HFF-Myc (cell line): ENCODE data around the gene MICAL1.

Source experiments
- DNase-seq: peaks from one replicate; pipeline ENCODE4 v3.0.0-alpha.2; 2011; ENCODE audit warnings: low read depth; ENCODE audit errors: extremely low read depth
- H3K4me3 ChIP-seq: replicated peaks from 2 replicates; pipeline ENCODE4 v1.5.1; 2011; ENCODE audit warnings: low read depth, mild to moderate bottlenecking, control low read depth, low read length
- TF ChIP-seq, protein P1 (sequence below): IDR thresholded peaks from 2 replicates; pipeline ENCODE4 v1.5.1; 2012; ENCODE audit warnings: mild to moderate bottlenecking, low read depth, low read length, control low read depth; ENCODE audit errors: missing control alignments

The MICAL1 gene

DNA sequence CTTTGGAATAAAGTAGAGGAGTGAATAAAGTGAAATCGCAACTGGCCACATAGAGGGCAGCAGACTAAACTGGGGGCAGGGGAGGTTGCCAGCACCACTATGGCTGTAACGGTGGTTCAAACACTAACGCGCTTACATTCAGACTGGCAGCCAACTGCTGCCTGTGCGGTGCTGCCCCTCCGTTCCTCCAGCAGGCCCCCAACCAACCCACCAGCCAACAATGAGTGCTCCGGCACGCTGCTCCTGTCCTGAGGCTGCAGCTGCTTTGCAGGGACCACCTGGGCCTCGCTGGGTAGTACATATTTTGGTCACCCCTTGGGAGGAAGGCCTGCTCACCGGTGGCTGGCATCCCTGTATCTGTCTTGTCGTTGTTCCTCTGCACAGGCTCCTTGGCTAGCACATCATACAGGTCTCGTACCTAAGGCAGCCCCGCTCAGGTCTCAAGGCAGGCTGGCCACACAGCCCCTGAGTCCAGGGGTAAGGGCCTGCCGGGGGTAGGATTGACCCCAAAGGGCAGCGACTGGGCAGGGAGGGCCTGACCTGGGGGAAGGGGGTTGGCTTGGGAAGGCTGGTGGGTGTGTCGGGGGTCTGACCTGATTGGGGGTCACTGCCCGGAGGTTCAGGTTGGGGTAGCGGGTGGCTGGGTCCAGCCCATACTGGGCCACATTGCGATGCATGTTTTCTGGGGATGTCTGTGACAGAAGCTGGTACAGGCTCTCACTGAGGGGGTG, 6.3 kb downstream of the MICAL1 start:
- H3K4me3 ChIP-seq, result no peak overlapping the region
- no peak for DNase-seq
- TF ChIP-seq, protein P1, sequence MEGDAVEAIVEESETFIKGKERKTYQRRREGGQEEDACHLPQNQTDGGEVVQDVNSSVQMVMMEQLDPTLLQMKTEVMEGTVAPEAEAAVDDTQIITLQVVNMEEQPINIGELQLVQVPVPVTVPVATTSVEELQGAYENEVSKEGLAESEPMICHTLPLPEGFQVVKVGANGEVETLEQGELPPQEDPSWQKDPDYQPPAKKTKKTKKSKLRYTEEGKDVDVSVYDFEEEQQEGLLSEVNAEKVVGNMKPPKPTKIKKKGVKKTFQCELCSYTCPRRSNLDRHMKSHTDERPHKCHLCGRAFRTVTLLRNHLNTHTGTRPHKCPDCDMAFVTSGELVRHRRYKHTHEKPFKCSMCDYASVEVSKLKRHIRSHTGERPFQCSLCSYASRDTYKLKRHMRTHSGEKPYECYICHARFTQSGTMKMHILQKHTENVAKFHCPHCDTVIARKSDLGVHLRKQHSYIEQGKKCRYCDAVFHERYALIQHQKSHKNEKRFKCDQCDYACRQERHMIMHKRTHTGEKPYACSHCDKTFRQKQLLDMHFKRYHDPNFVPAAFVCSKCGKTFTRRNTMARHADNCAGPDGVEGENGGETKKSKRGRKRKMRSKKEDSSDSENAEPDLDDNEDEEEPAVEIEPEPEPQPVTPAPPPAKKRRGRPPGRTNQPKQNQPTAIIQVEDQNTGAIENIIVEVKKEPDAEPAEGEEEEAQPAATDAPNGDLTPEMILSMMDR, result no peak

DNA sequence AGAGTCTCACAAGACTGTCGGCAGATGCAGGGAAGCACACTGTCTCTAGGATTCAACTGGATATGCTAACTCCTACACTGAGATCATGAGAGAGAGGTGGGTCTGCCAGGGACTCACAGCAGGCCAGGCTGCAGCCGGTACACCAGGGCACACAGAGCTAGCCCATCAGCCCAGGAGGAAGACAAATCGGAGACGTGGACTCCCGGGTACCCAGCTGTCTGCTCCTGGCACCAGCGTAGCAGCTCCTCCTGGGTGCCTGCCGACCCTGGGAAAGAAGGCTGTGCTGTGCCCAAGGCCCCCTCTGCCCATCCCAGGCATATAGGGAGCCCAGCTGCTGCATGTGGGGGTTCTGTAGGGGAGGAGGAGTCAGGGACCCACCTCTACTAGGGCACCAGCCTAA, 7.0 kb downstream of the MICAL1 start:
- DNase-seq, result no peak
- TF ChIP-seq, protein P1, result no peak
- H3K4me3 ChIP-seq, result no peak overlapping the region

DNA sequence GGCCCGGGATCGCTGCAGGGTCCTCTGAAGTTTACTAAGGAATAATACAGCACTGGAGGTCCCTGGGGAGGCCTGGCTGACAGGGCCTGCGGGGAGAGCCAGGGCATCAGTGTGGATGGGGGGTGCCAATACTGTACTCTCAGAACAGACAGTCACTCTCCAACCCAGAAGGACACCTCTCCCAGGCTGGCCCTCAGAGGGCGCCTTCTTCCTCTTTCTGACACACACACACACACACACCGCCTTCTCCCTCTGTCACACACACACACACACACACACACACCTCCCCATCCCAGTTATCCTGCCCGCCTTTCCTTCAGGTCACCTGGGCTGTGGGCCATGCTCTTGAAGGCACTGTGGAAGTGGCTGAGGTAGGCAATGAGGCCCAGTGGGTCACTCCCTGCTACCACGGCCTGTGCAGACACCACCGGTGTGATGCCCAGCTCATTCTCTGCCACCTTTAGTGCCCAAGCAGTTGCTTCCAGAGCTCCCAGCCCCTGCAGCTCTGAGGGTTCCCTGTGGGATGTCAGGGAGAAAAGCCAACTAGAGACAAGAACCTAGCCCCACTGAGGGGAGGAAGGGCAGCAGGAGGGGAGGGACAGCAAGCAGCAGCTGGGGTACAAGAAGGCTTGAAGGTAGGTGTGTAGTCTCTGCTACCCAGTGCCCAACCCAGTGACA, 7.6 kb downstream of the MICAL1 start:
- TF ChIP-seq, protein P1, result no peak
- DNase-seq, result no peak
- no peak overlapping the region for H3K4me3 ChIP-seq

DNA sequence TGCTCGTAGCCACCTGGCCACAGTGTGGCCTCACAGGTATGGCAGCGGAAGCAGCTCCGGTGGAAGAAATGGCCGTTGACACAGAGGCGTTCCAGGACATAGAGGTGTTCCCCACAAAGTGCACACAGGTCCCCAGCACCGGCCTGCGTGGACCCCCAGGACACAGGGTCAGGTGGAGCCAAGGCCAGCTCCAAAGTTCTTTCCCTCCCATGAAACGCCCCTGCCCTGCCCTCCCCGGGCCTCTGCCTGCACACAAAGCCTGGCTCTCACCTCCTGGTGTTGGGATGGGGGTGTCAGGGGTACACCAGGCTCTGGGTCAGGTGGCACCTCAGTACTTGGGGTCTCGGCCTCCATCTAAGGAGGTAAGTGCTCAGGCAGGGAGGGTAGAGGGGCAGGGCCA, 8.5 kb downstream of the MICAL1 start:
- H3K4me3 ChIP-seq, result no peak overlapping the region
- no peak for DNase-seq
- TF ChIP-seq, protein P1, result no peak

DNA sequence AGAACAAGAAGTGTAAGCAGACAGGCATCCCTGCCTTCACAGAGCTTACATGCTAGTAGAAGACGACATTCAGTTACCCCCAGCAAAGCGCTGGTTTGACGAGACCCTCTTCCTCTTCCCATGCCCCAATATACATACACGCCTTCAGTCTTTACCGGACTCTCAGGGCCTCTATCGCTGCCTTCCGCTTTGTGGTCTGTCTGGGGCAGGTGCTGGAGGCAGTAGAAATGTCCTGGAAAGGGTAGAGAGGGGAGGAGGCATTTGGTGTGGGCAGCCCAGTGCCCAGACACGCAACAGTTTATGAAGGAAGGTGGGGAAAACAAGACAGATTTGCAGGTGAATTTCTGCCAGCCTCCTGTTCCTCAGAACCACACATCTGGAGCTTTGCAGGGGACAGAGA, 9.0 kb downstream of the MICAL1 start:
- no peak overlapping the region for H3K4me3 ChIP-seq
- TF ChIP-seq, protein P1, result no peak
- DNase-seq, result no peak

DNA sequence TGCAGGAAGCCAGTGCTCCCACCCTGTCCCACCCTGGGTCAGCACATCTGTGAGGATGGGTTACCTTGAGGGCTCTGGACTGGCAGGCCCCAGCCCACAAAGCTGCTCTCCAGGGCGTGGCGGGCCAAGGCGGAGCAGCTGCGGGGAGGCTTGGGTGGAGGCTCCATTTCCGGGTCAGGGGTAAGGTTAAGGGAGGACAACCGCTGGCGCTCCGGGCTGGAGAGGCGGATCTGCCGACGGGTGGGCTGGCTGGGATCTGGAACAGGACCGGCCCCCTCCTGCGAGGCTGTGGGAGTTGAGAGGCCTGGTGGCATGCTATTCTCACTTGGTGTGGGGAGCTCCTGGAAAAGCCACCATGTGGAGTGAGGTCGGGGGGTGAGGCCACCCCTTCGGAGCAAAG, 9.5 kb downstream of the MICAL1 start:
- TF ChIP-seq, protein P1, result no peak
- no peak overlapping the region for H3K4me3 ChIP-seq
- DNase-seq, result no peak

DNA sequence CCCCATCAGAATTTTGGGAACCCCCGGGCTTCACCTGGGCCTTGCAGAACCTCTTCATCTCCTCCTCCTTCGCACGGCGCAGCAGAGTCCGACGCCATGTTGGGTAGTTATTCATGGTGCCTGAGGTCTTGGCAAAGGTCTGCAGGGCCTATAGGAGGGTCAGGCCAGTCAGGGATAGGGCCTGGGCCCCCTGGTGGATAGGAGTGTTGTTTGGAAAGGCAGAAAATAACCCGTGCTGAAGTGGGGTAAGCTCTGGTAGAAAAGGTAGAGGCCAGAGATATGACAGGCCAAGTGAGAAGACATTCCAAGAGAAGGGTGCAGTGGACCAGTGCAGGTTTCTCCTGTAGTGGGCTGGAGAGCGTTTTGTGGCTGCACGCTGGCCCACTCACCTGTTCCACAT, 10.2 kb downstream of the MICAL1 start:
- TF ChIP-seq, protein P1, result no peak
- no peak for DNase-seq
- no peak overlapping the region for H3K4me3 ChIP-seq
